ENCODE results near the gene SLC25A13. TPM values are rescaled to one million over a fixed set of nuclear protein-coding genes. Genes with fewer than 3 reads are reported as not detected.

Gene SLC25A13
- total and polyA plus RNA-seq, 2 of the 4 experiments (the other 2 are of a cell fraction): 7.4 to 11.7 TPM

DNA sequence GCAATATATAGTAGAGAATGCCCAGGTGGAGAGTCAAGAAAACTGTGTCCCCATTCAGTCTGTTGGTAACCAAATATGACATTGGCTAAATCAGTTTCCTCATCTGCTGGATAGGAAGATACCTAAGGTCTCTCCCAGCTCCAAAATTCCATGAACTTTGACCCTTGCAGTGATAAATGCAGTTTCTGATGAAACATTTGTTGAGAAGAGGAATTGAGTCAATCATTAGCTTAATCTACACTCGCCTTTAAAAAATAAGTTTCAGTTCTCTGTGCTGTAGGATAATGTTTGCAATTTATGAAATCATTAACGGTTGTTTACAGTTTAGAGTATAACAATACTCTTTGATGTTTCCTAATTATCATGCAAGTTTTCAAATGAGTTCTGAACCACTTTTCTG lies 38.0 kb upstream of the SLC25A13 start:
- Histone ChIP-seq H3K9ac (ENCODE audit: low read depth, low read length) (no peak overlapping the region), H3K27me3 (ENCODE audit: control insufficient read depth, insufficient read depth, low read length) (no peaks in the 10 kb centered on the region), H3K56ac (ENCODE audit: extremely low read depth, insufficient read depth, low read length) (no peak overlapping the region), H4K5ac (ENCODE audit: low read depth, low read length) (no peak overlapping the region), H2BK20ac (ENCODE audit: low read depth, low read length) (no peak overlapping the region), H2AFZ (replicated peaks; ENCODE audit: low read length, poor library complexity) (no peak overlapping the region), H2AK5ac (ENCODE audit: low read depth, low read length) (no peak overlapping the region), H3K4me1 (ENCODE audit: control insufficient read depth, insufficient read depth, low read length) (no peaks in the 10 kb centered on the region), H3K4me2 (ENCODE audit: low read depth, low read length) (no peak overlapping the region), H3K27ac (ENCODE audit: insufficient read depth, low read length) (no peak overlapping the region), H3K23ac (ENCODE audit: low read depth, low read length) (no peak overlapping the region), H3K14ac (replicated peaks; ENCODE audit: low read depth, low read length) (no peak overlapping the region), H3K36me3 (ENCODE audit: control insufficient read depth, insufficient read depth, low read length) (no peaks in the 10 kb centered on the region), H3K18ac (ENCODE audit: low read depth, low read length) (no peak overlapping the region), H3K9me3 (ENCODE audit: control insufficient read depth, insufficient read depth, low read length) (no peaks in the 10 kb centered on the region), H4K91ac (ENCODE audit: insufficient read depth, low read depth, low read length) (no peak overlapping the region), H3K9me1 (ENCODE audit: insufficient read depth, low read length) (no peaks in the 10 kb centered on the region), H3K79me1 (ENCODE audit: low read depth in 1 of 2, low read length in 2 of 2) (no peaks in the 10 kb centered on the region), H4K8ac (ENCODE audit: low read depth in 2 of 2, low read length in 2 of 2) (no peak overlapping the region), H2BK15ac (ENCODE audit: low read depth, low read length) (no peak overlapping the region), H3K4me3 (ENCODE audit: insufficient read depth, low read depth, low read length) (no peak overlapping the region), H3K4ac (ENCODE audit: low read depth, low read length) (no peak overlapping the region), H2AK9ac (replicated peaks; ENCODE audit: low read depth, low read length, poor library complexity) (no peak overlapping the region), H2BK120ac (ENCODE audit: low read depth, low read length) (no peak overlapping the region), H2BK5ac (ENCODE audit: low read depth, low read length, poor library complexity, severe bottlenecking) (no peak overlapping the region), H4K20me1 (ENCODE audit: insufficient read depth, low read length) (no peaks in the 10 kb centered on the region)
- BruUV-seq (replicated peaks): no TSS peak
- TF ChIP-seq, protein P1, sequence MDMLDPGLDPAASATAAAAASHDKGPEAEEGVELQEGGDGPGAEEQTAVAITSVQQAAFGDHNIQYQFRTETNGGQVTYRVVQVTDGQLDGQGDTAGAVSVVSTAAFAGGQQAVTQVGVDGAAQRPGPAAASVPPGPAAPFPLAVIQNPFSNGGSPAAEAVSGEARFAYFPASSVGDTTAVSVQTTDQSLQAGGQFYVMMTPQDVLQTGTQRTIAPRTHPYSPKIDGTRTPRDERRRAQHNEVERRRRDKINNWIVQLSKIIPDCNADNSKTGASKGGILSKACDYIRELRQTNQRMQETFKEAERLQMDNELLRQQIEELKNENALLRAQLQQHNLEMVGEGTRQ (IDR thresholded peaks at IDR 0.05; ENCODE audit: low read depth, low read length): no peak
- TF ChIP-seq MAFK (IDR thresholded peaks at IDR 0.05; ENCODE audit: low read depth, low read length): no peak
- TF ChIP-seq MXI1 (IDR thresholded peaks at IDR 0.05; ENCODE audit: borderline replicate concordance, low read depth, low read length): no peak
- no peak for TF ChIP-seq NFE2L2 (IDR thresholded peaks at IDR 0.05; ENCODE audit: low read depth, low read length)
- TF ChIP-seq BHLHE40 (IDR thresholded peaks at IDR 0.05; ENCODE audit: low read depth, low read length): no peak
- TF ChIP-seq, protein P2, sequence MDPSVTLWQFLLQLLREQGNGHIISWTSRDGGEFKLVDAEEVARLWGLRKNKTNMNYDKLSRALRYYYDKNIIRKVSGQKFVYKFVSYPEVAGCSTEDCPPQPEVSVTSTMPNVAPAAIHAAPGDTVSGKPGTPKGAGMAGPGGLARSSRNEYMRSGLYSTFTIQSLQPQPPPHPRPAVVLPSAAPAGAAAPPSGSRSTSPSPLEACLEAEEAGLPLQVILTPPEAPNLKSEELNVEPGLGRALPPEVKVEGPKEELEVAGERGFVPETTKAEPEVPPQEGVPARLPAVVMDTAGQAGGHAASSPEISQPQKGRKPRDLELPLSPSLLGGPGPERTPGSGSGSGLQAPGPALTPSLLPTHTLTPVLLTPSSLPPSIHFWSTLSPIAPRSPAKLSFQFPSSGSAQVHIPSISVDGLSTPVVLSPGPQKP (IDR thresholded peaks at IDR 0.05; ENCODE audit: borderline replicate concordance, low read depth, low read length): no peak
- TF ChIP-seq RAD21 (IDR thresholded peaks at IDR 0.05; ENCODE audit: low read length): no peak
- TF ChIP-seq RCOR1 (IDR thresholded peaks at IDR 0.05; ENCODE audit: insufficient replicate concordance, low read length): no peak
- TF ChIP-seq MAZ (IDR thresholded peaks at IDR 0.05; ENCODE audit: borderline replicate concordance, low read depth, low read length): no peak
- TF ChIP-seq RFX5 (IDR thresholded peaks at IDR 0.05; ENCODE audit: low read depth, low read length): no peak
- in situ Hi-C loops (cut with MboI; ENCODE audit: low sequenced_read_pairs) (no loop called here), intact Hi-C loops (cut with micrococcal nuclease) (no loop called here), dilution Hi-C loops (cut with HindIII; ENCODE audit: low sequenced_read_pairs, unreplicated experiment) (no loop called here)
- POLR2A ChIA-PET (ENCODE audit: unreplicated experiment): no interaction called here
- CTCF ChIA-PET: no interaction called here
- ATAC-seq (ENCODE audit: low read depth): no peak
- DNase-seq: no peak
- WGBS, 2 experiments (ENCODE audit: extremely low coverage in 2 of 2, insufficient read length in 1 of 2): no CpG with 5 or more reads among the region's 2 CpGs

All from IMR-90 (cell line).